ENCODE measurements around the gene NANOGP8.

Gene NANOGP8

DNA sequence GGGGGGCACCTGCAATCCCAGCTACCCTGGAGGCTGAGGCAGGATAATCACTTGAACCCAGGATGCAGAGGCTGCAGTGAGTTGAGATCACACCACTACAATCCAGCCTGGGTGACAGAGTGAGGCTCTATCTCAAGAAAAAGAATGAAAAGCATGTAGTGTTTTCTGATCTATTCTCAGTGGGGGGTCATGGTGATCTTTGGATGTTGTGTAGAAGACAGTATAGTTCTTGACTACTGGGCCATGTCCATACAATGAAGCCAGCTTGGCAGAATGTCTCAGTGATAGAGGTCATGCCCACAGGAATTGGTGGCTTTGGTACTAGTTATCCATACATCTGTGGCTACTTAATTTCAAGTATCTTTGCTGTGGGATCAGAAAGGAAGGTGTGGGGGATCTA lies 26.8 kb upstream of the NANOGP8 start:
- no peak for TF ChIP-seq JUND (IDR thresholded peaks at IDR 0.05; ENCODE audit: low read depth)
- in situ Hi-C loops (cut with HindIII; ENCODE audit: low pct_unique_long_range_greater_than_20kb, low sequenced_read_pairs) = no loop called here
- DNase-seq (ENCODE audit: low read depth in 1 of 2, low spot score in 1 of 2) = no peak

DNA sequence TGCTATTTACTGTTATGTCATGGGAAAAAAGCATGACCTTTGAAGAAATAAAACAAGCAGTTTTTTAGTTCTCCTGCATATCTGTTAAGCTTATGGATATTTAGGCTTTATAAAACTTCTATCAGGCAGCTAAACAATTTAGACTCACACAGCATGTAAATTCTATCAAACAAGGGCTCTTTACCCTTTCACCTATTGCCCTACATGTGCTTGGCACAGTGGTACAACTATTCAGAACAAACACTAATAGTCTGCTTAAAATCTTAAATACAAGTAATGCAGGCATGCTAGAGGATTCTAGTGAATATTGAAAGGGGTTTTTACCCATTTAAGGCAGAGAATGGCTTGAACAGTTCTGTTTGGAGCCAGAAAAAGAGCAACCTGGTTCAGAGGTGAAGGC lies 23.4 kb upstream of the NANOGP8 start:
- in situ Hi-C loops (cut with HindIII; ENCODE audit: low pct_unique_long_range_greater_than_20kb, low sequenced_read_pairs) = no loop called here
- TF ChIP-seq JUND (IDR thresholded peaks at IDR 0.05; ENCODE audit: low read depth) = no peak
- no peak for DNase-seq (ENCODE audit: low read depth in 1 of 2, low spot score in 1 of 2)

DNA sequence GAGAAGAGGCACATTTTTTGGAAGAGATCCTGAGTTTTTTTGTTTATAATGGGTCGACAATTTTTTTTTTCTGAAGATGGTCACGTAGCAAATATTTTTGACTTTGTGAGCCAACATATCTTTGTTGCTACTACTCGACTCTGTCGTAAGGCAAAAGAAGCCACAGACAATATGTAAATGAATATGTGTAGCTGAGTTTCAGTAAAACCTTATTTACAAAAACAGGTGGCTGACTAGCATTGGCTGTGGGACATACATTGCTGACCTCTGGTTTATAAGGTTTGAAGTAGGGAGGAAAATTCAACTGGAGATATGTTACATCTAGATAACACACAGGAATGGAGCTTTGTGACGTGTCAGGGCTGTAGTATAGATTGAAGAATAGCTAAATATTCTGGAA lies 22.5 kb upstream of the NANOGP8 start:
- no peak for DNase-seq (ENCODE audit: low read depth in 1 of 2, low spot score in 1 of 2)
- in situ Hi-C loops (cut with HindIII; ENCODE audit: low pct_unique_long_range_greater_than_20kb, low sequenced_read_pairs) = no loop called here
- TF ChIP-seq JUND (IDR thresholded peaks at IDR 0.05; ENCODE audit: low read depth) = no peak

DNA sequence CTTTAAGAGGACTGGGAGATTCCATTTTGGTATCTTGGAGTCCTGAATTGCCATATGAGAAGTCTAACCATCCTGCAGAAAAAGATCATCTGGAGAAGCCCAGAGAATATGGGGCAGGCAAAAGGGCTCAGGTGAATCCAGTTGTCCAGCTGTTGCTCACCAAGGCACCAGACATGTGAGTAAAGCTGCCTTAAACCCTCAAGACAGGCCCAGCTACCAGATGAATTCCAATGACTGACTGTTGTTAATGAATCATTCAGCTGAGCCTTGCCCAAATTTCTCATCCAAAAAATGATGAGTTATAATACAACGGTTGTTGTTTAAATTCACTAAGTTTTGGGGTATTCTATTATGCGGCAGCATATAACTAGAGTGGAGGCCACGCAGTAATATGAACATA lies 22.0 kb upstream of the NANOGP8 start:
- in situ Hi-C loops (cut with HindIII; ENCODE audit: low pct_unique_long_range_greater_than_20kb, low sequenced_read_pairs) = no loop called here
- DNase-seq (ENCODE audit: low read depth in 1 of 2, low spot score in 1 of 2) = no peak
- TF ChIP-seq JUND (IDR thresholded peaks at IDR 0.05; ENCODE audit: low read depth) = no peak

DNA sequence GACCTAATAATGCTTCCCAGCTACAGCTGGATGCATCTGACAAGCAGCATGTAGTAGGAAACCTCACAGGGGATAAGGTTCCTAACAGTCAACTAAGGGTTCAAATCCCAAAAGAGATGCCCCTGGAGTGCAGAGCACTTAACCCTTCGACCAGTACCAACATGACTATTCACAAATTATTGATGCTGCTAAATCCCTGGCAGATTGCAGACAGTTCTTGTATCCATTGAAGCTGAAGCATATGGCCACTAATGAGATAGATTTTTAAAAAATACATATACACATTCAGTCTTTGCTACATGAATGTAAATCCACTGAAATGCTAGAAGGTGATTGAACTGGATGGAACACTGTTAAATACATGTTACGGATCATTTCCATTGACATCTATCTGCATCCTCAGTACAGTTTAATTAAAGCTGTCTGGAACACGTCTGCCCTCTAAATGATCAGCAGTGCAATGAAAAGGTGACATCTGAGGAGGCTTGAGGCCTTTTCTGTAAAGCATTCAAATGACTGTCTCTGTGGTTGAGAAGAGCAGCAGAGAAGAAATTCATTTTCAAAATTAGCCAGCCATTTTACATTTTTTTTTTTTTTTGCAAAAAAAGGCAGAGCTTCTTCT lies 19.5 kb upstream of the NANOGP8 start:
- TF ChIP-seq JUND (IDR thresholded peaks at IDR 0.05; ENCODE audit: low read depth) = no peak
- in situ Hi-C loops (cut with HindIII; ENCODE audit: low pct_unique_long_range_greater_than_20kb, low sequenced_read_pairs) = no loop called here
- no peak for DNase-seq (ENCODE audit: low read depth in 1 of 2, low spot score in 1 of 2)

DNA sequence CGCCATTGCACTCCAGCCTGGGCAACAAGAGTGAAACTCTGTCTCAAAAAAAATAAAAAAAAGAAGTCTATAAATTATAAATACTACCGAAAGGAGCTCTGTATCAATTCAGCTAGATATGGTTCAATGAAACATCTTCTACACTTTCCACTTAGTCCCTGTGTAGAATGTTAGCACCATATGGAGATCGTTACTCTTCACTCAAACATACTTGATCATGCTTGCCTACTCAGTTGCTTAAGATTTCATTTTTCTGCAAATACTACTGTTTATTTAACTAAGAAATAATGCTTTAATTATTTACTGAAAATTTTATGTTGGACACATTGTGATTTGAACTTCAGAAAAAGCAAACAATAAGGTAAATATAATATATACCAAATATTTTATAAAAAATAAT lies 17.1 kb upstream of the NANOGP8 start:
- DNase-seq (ENCODE audit: low read depth in 1 of 2, low spot score in 1 of 2) = no peak
- no peak for TF ChIP-seq JUND (IDR thresholded peaks at IDR 0.05; ENCODE audit: low read depth)
- in situ Hi-C loops (cut with HindIII; ENCODE audit: low pct_unique_long_range_greater_than_20kb, low sequenced_read_pairs) = no loop called here

DNA sequence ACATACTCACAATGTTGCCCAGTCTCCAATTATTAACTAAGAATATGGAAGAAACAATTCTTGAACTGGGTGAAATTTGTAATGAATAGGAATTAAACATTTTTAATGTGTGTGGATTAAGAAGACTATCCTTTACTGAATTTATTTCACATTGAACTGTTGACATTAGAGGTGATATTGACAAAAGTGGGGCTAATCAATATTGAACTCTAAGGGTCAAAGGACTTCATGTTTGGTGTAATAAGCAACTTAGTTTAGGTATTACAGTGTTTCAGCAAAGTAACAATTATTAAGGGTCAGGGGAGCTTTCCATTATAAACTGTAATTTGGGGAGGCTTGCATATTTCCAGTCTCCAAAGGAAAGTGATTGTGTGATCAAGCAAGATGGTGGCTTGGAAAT lies 16.2 kb upstream of the NANOGP8 start:
- TF ChIP-seq JUND (IDR thresholded peaks at IDR 0.05; ENCODE audit: low read depth) = no peak
- in situ Hi-C loops (cut with HindIII; ENCODE audit: low pct_unique_long_range_greater_than_20kb, low sequenced_read_pairs) = no loop called here
- no peak for DNase-seq (ENCODE audit: low read depth in 1 of 2, low spot score in 1 of 2)

DNA sequence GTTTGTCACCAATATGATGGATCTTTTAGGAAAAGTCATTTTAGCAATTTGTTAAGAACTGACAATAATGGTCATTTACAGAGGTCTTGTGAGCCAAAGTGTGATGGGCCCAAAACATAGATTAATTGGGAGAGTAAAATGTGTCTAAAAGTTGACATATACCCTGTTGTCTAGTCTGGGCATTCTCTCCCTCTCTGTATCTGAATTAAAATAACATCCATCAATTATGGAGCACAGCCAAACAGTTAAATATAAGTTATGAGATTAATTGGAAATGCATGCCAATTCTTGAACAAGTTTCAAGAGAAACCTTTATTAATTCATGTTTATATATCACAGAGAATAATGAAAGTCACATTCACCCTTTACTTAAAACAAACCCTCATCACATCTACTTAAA lies 13.6 kb upstream of the NANOGP8 start:
- TF ChIP-seq JUND (IDR thresholded peaks at IDR 0.05; ENCODE audit: low read depth) = no peak
- DNase-seq (ENCODE audit: low read depth in 1 of 2, low spot score in 1 of 2) = no peak
- in situ Hi-C loops (cut with HindIII; ENCODE audit: low pct_unique_long_range_greater_than_20kb, low sequenced_read_pairs) = no loop called here

DNA sequence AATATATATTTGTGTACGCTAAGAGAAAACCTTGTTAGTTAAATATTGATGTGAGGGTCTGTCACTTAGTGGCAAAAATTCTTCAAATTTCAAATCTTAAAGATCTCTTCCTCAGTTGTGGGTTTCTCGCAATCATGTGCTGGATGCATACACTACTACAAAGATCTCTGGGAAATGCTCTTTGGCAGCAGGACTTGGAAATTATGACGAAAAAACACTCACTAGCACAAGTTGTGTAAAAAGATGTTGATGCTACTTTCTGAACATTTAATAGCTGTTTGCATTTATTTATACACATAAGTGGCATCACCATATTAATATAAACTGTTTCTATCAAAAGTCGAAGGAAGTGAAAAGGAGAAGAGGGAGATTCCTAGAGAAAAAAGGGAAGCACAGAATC lies 10.8 kb upstream of the NANOGP8 start:
- TF ChIP-seq JUND (IDR thresholded peaks at IDR 0.05; ENCODE audit: low read depth) = no peak
- no peak for DNase-seq (ENCODE audit: low read depth in 1 of 2, low spot score in 1 of 2)
- in situ Hi-C loops (cut with HindIII; ENCODE audit: low pct_unique_long_range_greater_than_20kb, low sequenced_read_pairs) = no loop called here

DNA sequence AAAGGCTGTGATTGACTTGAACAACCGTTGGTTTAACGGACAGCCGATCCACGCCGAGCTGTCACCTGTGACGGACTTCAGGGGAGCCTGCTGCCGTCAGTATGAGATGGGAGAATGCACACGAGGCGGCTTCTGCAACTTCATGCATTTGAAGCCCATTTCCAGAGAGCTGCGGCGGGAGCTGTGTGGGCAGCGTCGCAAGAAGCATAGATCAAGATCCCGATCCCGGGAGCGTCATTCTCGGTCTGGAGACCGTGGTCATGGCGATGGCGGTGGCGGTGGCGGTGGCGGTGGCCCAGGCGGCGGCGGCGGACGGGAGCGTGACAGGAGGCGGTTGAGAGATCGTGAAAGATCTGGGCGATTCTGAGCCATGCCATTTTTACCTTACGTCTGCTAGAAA lies 7.8 kb upstream of the NANOGP8 start:
- in situ Hi-C loops (cut with HindIII; ENCODE audit: low pct_unique_long_range_greater_than_20kb, low sequenced_read_pairs) = no loop called here
- DNase-seq (ENCODE audit: low read depth in 1 of 2, low spot score in 1 of 2) = no peak
- no peak for TF ChIP-seq JUND (IDR thresholded peaks at IDR 0.05; ENCODE audit: low read depth)

DNA sequence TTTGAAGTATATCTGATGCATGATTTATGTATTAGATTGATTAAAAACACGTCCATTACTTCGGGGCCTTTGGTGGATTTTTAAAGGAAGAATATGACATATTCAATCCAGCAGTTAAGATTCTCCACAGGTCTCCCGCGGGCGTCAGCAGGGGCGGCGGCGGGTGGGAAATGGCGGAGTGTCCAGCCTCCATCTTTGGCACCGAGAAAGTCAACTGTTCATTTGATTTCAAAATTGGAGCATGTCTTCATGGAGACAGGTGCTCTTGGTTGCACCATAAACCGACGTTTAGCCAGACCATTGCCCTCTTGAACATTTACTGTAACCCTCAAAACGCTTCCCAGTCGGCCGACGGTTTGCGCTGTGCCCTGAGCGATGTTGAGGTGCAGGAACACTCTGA lies 7.2 kb upstream of the NANOGP8 start:
- in situ Hi-C loops (cut with HindIII; ENCODE audit: low pct_unique_long_range_greater_than_20kb, low sequenced_read_pairs) = no loop called here
- DNase-seq (ENCODE audit: low read depth in 1 of 2, low spot score in 1 of 2) = no peak
- TF ChIP-seq JUND (IDR thresholded peaks at IDR 0.05; ENCODE audit: low read depth) = no peak

DNA sequence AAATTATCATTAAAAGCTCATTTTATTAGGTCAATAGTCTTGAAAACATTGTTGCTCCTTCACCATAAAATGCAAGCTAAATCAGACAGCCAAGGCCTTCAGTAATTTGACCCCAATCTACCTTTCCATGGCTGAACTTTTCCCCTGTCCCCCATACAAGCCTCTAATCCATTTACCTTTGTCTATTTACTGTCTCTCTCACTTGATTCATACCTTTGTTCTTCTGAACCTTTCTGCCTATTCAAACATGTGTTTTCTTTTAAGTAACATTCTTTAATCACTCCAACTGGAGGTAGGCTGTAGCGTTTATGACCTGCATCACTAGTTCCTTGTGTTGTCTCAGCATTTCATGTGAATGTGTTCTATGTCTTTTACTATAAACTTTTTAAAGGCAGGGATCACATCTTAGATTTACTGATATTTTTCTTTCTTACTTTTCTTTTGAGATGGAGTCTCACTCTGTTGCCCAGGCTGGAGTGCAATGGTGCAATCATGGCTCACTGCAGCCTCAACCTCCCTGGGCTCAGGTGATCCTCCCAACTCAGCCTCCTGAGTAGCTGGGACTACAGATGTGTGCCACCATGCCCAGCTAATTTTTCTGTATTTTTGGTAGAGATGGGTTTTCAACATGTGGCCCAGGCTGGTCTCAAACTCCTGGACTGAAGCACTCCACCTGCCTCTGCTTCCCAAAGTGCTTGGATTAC lies 5.2 kb upstream of the NANOGP8 start:
- in situ Hi-C loops (cut with HindIII; ENCODE audit: low pct_unique_long_range_greater_than_20kb, low sequenced_read_pairs) = no loop called here
- no peak for TF ChIP-seq JUND (IDR thresholded peaks at IDR 0.05; ENCODE audit: low read depth)
- no peak for DNase-seq (ENCODE audit: low read depth in 1 of 2, low spot score in 1 of 2)

DNA sequence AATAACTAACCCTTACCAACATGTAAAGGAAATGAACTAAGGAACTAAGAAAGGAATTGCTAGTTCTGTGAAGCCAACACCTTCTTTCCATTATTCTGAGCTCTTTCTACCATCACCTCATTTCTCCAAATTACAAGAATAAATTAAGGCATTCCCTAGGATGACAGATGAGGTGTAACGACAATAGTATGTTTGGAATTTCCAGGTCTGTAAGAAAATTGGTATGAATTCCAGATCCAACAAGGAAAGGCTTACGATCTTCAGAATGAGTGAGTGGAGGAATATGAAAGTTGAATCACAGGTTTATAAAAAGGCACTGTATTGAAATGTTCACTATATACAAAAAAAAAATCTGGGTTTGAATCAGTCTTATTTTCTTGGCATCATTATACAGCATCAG lies 4.5 kb upstream of the NANOGP8 start:
- in situ Hi-C loops (cut with HindIII; ENCODE audit: low pct_unique_long_range_greater_than_20kb, low sequenced_read_pairs) = no loop called here
- no peak for TF ChIP-seq JUND (IDR thresholded peaks at IDR 0.05; ENCODE audit: low read depth)
- DNase-seq (ENCODE audit: low read depth in 1 of 2, low spot score in 1 of 2) = no peak

DNA sequence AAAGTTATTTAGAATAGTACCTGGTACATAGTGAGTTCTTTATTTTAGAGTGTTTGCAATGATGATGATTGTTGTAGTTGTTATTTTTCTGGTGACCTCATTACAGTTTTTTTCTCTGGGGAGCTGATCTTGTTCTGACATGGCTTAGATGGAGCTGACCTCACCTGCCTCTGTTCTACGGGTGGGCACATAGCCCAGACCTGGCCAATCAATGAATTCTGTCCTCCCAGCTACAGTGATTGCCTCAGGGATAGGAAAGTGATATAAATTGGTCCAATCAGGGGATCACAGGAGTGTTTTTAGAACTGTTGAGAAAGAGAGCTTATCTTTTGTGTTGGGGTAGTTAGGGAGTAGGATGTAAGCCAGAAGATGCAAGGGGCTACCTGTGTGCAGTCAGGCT lies 3.2 kb upstream of the NANOGP8 start:
- no peak for DNase-seq (ENCODE audit: low read depth in 1 of 2, low spot score in 1 of 2)
- TF ChIP-seq JUND (IDR thresholded peaks at IDR 0.05; ENCODE audit: low read depth) = no peak
- in situ Hi-C loops (cut with HindIII; ENCODE audit: low pct_unique_long_range_greater_than_20kb, low sequenced_read_pairs) = no loop called here

All from T47D (cell line).